Neuronal stem cell (in vitro differentiated cells): ENCODE results near the gene AKAP7.

ENCODE experiments used
- DNase-seq: peaks from one replicate; pipeline ENCODE4 v3.0.0-alpha.2; 2013; ENCODE audit warnings: low spot score
- H2AFZ ChIP-seq: one replicate; pipeline ENCODE4 v1.6.1; 2013; ENCODE audit warnings: mild to moderate bottlenecking, low read length, inconsistent platforms
- H2AK5ac ChIP-seq: 2 replicates; pipeline ENCODE4 v1.6.1; 2013; ENCODE audit warnings: low read depth, mild to moderate bottlenecking, inconsistent platforms, low read length, moderate library complexity, mixed read lengths
- H2BK120ac ChIP-seq: 2 replicates; pipeline ENCODE4 v1.6.1; 2013; ENCODE audit warnings: low read depth, mild to moderate bottlenecking, inconsistent platforms, low read length, moderate library complexity, mixed read lengths
- H2BK12ac ChIP-seq: one replicate; pipeline ENCODE4 v1.6.1; 2013; ENCODE audit warnings: low read length, inconsistent platforms
- H2BK15ac ChIP-seq: 2 replicates; pipeline ENCODE4 v1.6.1; 2013; ENCODE audit warnings: mild to moderate bottlenecking, low read length, inconsistent platforms, mixed read lengths
- H2BK5ac ChIP-seq: one replicate; pipeline ENCODE4 v1.6.1; 2013; ENCODE audit warnings: inconsistent platforms, mild to moderate bottlenecking, low read length, moderate library complexity
- H3K14ac ChIP-seq: one replicate; pipeline ENCODE4 v1.6.1; 2013; ENCODE audit warnings: low read length, inconsistent platforms
- H3K18ac ChIP-seq: 2 replicates; pipeline ENCODE4 v1.6.1; 2013; ENCODE audit warnings: low read length, inconsistent platforms
- H3K23ac ChIP-seq: 2 replicates; pipeline ENCODE4 v1.6.1; 2013; ENCODE audit warnings: low read depth, mild to moderate bottlenecking, mixed read lengths, low read length, inconsistent platforms; ENCODE audit not compliant: poor library complexity
- H3K27ac ChIP-seq: replicated peaks from 3 replicates; pipeline ENCODE4 v1.5.1; 2013; ENCODE audit warnings: low read length, inconsistent platforms
- H3K27me3 ChIP-seq, 3 experiments: 2 replicates each; pipeline ENCODE4 v1.6.1; 2013; ENCODE audit warnings: low read length in 3 of 3, mild to moderate bottlenecking in 2 of 3, inconsistent platforms in 1 of 3, low read depth in 1 of 3, mixed read lengths in 1 of 3, moderate library complexity in 1 of 3; ENCODE audit not compliant: control insufficient read depth in 3 of 3, insufficient read depth in 3 of 3
- H3K36me3 ChIP-seq, 2 donors: replicated peaks in 1 of 2; 2 replicates each; pipeline ENCODE4 v1.6.1; 2013; ENCODE audit warnings: low read length in 2 of 2; ENCODE audit not compliant: control insufficient read depth in 2 of 2, insufficient read depth in 2 of 2
- H3K4ac ChIP-seq: 2 replicates; pipeline ENCODE4 v1.6.1; 2013; ENCODE audit warnings: inconsistent platforms, mild to moderate bottlenecking, low read length, moderate library complexity
- H3K4me1 ChIP-seq, 2 donors: 1 replicate in 1 of 2; 2 replicates in 1 of 2; pipeline ENCODE4 v1.6.1; 2013; ENCODE audit warnings: low read length in 2 of 2, low read depth in 1 of 2; ENCODE audit not compliant: control insufficient read depth in 2 of 2, insufficient read depth in 1 of 2
- H3K4me2 ChIP-seq: one replicate; pipeline ENCODE4 v1.6.1; 2013; ENCODE audit warnings: mild to moderate bottlenecking, low read length, inconsistent platforms; ENCODE audit not compliant: insufficient read depth, poor library complexity, severe bottlenecking
- H3K4me3 ChIP-seq, 2 donors: 2 replicates each; pipeline ENCODE4 v1.5.1; 2013; ENCODE audit warnings: low read length in 2 of 2, mild to moderate bottlenecking in 2 of 2, inconsistent platforms in 1 of 2, moderate library complexity in 1 of 2
- H3K79me1 ChIP-seq: one replicate; pipeline ENCODE4 v1.6.1; 2013; ENCODE audit warnings: low read depth, mild to moderate bottlenecking, inconsistent platforms, low read length, moderate library complexity
- H3K9ac ChIP-seq: one replicate; pipeline ENCODE4 v1.6.1; 2013; ENCODE audit warnings: mild to moderate bottlenecking, low read depth, low read length, inconsistent platforms; ENCODE audit not compliant: poor library complexity
- H3K9me3 ChIP-seq, 2 donors: replicated peaks in 1 of 2; 2 replicates each; pipeline versions ENCODE3 to v1.6.1; 2013; ENCODE audit warnings: low read length in 2 of 2, mild to moderate bottlenecking in 2 of 2, inconsistent platforms in 1 of 2, low read depth in 1 of 2, mixed read lengths in 1 of 2, moderate library complexity in 1 of 2; ENCODE audit not compliant: control insufficient read depth in 2 of 2, insufficient read depth in 1 of 2
- H4K8ac ChIP-seq: one replicate; pipeline ENCODE4 v1.6.1; 2013; ENCODE audit warnings: low read depth, mild to moderate bottlenecking, inconsistent platforms, low read length, moderate library complexity
- H4K91ac ChIP-seq: one replicate; pipeline ENCODE4 v1.6.1; 2013; ENCODE audit warnings: low read length, low read depth, mild to moderate bottlenecking, inconsistent platforms; ENCODE audit not compliant: poor library complexity
- WGBS, 2 donors: extraction: QIAGEN DNeasy Blood & Tissue Kit; methylation state at CpG; one replicate each; pipeline ENCODE4 v1.1.7; 2013; ENCODE audit warnings: missing lambda C conversion rate in 2 of 2, mixed read lengths in 1 of 2; ENCODE audit not compliant: insufficient read length in 2 of 2, insufficient replicate concordance in 1 of 2; ENCODE audit errors: extremely low coverage in 2 of 2; 5-methylcytosine and 5-hydroxymethylcytosine counted together

The AKAP7 gene

GRCh38 chr6:131251590-131252199 is 116.4 kb downstream of the AKAP7 start:
- Histone ChIP-seq H4K91ac (no peak overlapping the region), H3K4me2 (no peak overlapping the region), H3K18ac (no peak overlapping the region), H3K27ac (no peak overlapping the region), H3K23ac (no peak overlapping the region), H3K4ac (no peak overlapping the region), H3K4me1 (peaks cover 4 to 11% of the 10 kb centered on the region in 2 donors), H2AFZ (peak overlapping the region; percentile 1), H3K4me3 (peak overlapping the region in 1 of 2 donors; percentile 40), H4K8ac (no peak overlapping the region), H2BK5ac (no peak overlapping the region), H3K9me3 (no peaks in the 10 kb centered on the region), H3K14ac (no peak overlapping the region), H2AK5ac (no peak overlapping the region), H3K79me1 (no peaks in the 10 kb centered on the region), H2BK12ac (no peak overlapping the region), H3K27me3 (no peaks in the 10 kb centered on the region), H2BK15ac (no peak overlapping the region), H3K36me3 (no peaks in the 10 kb centered on the region), H2BK120ac (no peak overlapping the region), H3K9ac (no peak overlapping the region)
- no peak for DNase-seq
- no CpG with 5 or more reads among the region's 3 CpGs for WGBS, 2 donors

GRCh38 chr6:131255434-131255833 is 120.2 kb downstream of the AKAP7 start:
- no peak overlapping the region for H3K4me3 ChIP-seq
- H2BK12ac ChIP-seq: no peak overlapping the region
- no peak overlapping the region for H2BK120ac ChIP-seq
- no peak overlapping the region for H4K91ac ChIP-seq
- no peak overlapping the region for H4K8ac ChIP-seq
- H3K9me3 ChIP-seq: no peaks in the 10 kb centered on the region
- no peak overlapping the region for H2AFZ ChIP-seq
- DNase-seq: no peak
- H3K4me1 ChIP-seq: peaks cover 3 to 14% of the 10 kb centered on the region in 2 donors
- no peak overlapping the region for H3K27ac ChIP-seq
- no peak overlapping the region for H3K9ac ChIP-seq
- no peaks in the 10 kb centered on the region for H3K79me1 ChIP-seq
- H2BK15ac ChIP-seq: no peak overlapping the region
- H3K36me3 ChIP-seq: no peaks in the 10 kb centered on the region
- H3K4ac ChIP-seq: no peak overlapping the region
- H3K23ac ChIP-seq: no peak overlapping the region
- H2BK5ac ChIP-seq: no peak overlapping the region
- no peak overlapping the region for H2AK5ac ChIP-seq
- H3K18ac ChIP-seq: no peak overlapping the region
- H3K14ac ChIP-seq: no peak overlapping the region
- no peaks in the 10 kb centered on the region for H3K27me3 ChIP-seq
- no peak overlapping the region for H3K4me2 ChIP-seq

DNA sequence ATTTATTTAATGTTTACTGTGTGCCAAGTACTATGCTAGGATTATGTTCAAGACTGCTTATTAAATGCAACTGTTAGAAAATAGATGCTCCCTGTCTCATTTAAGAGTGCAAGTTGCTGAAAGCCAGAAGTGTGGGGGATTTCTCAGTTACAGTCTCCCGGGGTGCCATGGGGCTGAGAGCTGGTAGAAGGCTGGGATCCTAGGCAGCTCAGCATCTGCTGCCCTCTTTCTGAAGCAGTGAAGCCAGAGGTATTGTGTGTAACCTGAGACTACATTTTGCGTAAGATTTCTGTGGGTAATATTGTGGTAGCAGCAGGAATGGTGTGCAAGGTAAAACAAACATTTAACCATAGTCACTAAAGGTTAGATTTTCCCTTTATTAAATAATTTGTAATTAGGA is 120.6 kb downstream of the AKAP7 start:
- H3K4ac ChIP-seq: no peak overlapping the region
- no peak overlapping the region for H4K91ac ChIP-seq
- no peaks in the 10 kb centered on the region for H3K9me3 ChIP-seq
- no peak for DNase-seq
- H3K23ac ChIP-seq: no peak overlapping the region
- no peak overlapping the region for H2BK15ac ChIP-seq
- no peak overlapping the region for H3K14ac ChIP-seq
- H2BK12ac ChIP-seq: no peak overlapping the region
- no peaks in the 10 kb centered on the region for H3K36me3 ChIP-seq
- H4K8ac ChIP-seq: no peak overlapping the region
- H3K27me3 ChIP-seq: no peaks in the 10 kb centered on the region
- no peak overlapping the region for H2BK5ac ChIP-seq
- H2AK5ac ChIP-seq: no peak overlapping the region
- H2AFZ ChIP-seq: no peak overlapping the region
- WGBS, 2 donors: no CpG with 5 or more reads among the region's 2 CpGs
- no peak overlapping the region for H3K9ac ChIP-seq
- no peak overlapping the region for H3K27ac ChIP-seq
- no peak overlapping the region for H3K18ac ChIP-seq
- no peak overlapping the region for H2BK120ac ChIP-seq
- H3K4me1 ChIP-seq: peaks cover 3 to 14% of the 10 kb centered on the region in 2 donors
- H3K4me3 ChIP-seq: no peak overlapping the region
- H3K79me1 ChIP-seq: no peaks in the 10 kb centered on the region
- no peak overlapping the region for H3K4me2 ChIP-seq

GRCh38 chr6:131257104-131257503 is 121.8 kb downstream of the AKAP7 start:
- no peak overlapping the region for H3K23ac ChIP-seq
- H3K27ac ChIP-seq: no peak overlapping the region
- H4K91ac ChIP-seq: no peak overlapping the region
- no peaks in the 10 kb centered on the region for H3K79me1 ChIP-seq
- no peak overlapping the region for H3K14ac ChIP-seq
- peaks cover 1 to 7% of the 10 kb centered on the region in 2 donors for H3K4me1 ChIP-seq
- no peak overlapping the region for H2BK5ac ChIP-seq
- peaks cover 0 to 5% of the 10 kb centered on the region in 2 donors for H3K9me3 ChIP-seq
- no peak overlapping the region for H3K18ac ChIP-seq
- DNase-seq: no peak
- no peak overlapping the region for H3K9ac ChIP-seq
- no peak overlapping the region for H2BK12ac ChIP-seq
- H2AK5ac ChIP-seq: no peak overlapping the region
- no CpG with 5 or more reads among the region's 2 CpGs for WGBS, 2 donors
- H3K4me3 ChIP-seq: no peak overlapping the region
- H2BK120ac ChIP-seq: no peak overlapping the region
- H2BK15ac ChIP-seq: no peak overlapping the region
- no peak overlapping the region for H3K4me2 ChIP-seq
- no peak overlapping the region for H4K8ac ChIP-seq
- H3K36me3 ChIP-seq: no peaks in the 10 kb centered on the region
- no peaks in the 10 kb centered on the region for H3K27me3 ChIP-seq
- H2AFZ ChIP-seq: no peak overlapping the region
- no peak overlapping the region for H3K4ac ChIP-seq
